WERI-Rb-1 (cell line): ENCODE data around the gene WNK3.

Experiments used
- DNase-seq: peaks from one replicate; pipeline ENCODE4 v3.0.0-alpha.2; 2020
- H3K27ac ChIP-seq: fragments of 250-450 bp; sonication (Bioruptor Pico); 2 replicates; pipeline ENCODE4 v1.5.1; 2020; ENCODE audit warnings: mild to moderate bottlenecking, moderate library complexity
- H3K27me3 ChIP-seq: fragments of 250-450 bp; sonication (Bioruptor Pico); 2 replicates; pipeline ENCODE4 v1.5.1; 2021; ENCODE audit warnings: mild to moderate bottlenecking, low read depth, moderate library complexity; ENCODE audit not compliant: insufficient read depth, severe bottlenecking
- H3K36me3 ChIP-seq: fragments of 250-450 bp; sonication (Bioruptor Pico); 2 replicates; pipeline ENCODE4 v1.5.1; 2020; ENCODE audit warnings: mild to moderate bottlenecking, moderate library complexity
- H3K4me3 ChIP-seq: 2 replicates; pipeline ENCODE4 v1.5.1; 2011; ENCODE audit warnings: low read depth, mild to moderate bottlenecking, control low read depth, low read length
- H3K9me3 ChIP-seq: fragments of 250-450 bp; sonication (Bioruptor Pico); 2 replicates; pipeline ENCODE4 v1.5.1; 2021; ENCODE audit warnings: mild to moderate bottlenecking, moderate library complexity; ENCODE audit not compliant: severe bottlenecking
- CTCF ChIP-seq: IDR thresholded peaks from 2 replicates; pipeline ENCODE4 v1.5.1; 2011; ENCODE audit warnings: low read depth, mild to moderate bottlenecking, control low read depth, inconsistent platforms, low read length

The WNK3 gene

GRCh38 chrX:54281676-54282075 lies 76.2 kb downstream of the WNK3 start:
- no peak overlapping the region for H3K27ac ChIP-seq
- H3K4me3 ChIP-seq, result no peak overlapping the region
- no peak for DNase-seq
- H3K9me3 ChIP-seq, result no peaks in the 10 kb centered on the region
- no peak for TF ChIP-seq CTCF
- H3K27me3 ChIP-seq, result no peaks in the 10 kb centered on the region
- H3K36me3 ChIP-seq, result no peaks in the 10 kb centered on the region

- no peak for DNase-seq
- Histone ChIP-seq H3K27ac (no peak overlapping the region), H3K4me3 (no peak overlapping the region), H3K9me3 (no peaks in the 10 kb centered on the region), H3K27me3 (no peaks in the 10 kb centered on the region), H3K36me3 (no peaks in the 10 kb centered on the region)
- TF ChIP-seq CTCF, result no peak
Observed at GRCh38 chrX:54280466-54280865, 77.4 kb downstream of the WNK3 start.

GRCh38 chrX:54271664-54272063 lies 86.2 kb downstream of the WNK3 start:
- no peaks in the 10 kb centered on the region for H3K27me3 ChIP-seq
- no peaks in the 10 kb centered on the region for H3K9me3 ChIP-seq
- no peaks in the 10 kb centered on the region for H3K36me3 ChIP-seq
- H3K4me3 ChIP-seq, result no peak overlapping the region
- no peak for DNase-seq
- TF ChIP-seq CTCF, result no peak
- no peak overlapping the region for H3K27ac ChIP-seq

- no peaks in the 10 kb centered on the region for H3K9me3 ChIP-seq
- DNase-seq, result no peak
- H3K4me3 ChIP-seq, result no peak overlapping the region
- H3K36me3 ChIP-seq, result peaks cover 3% of the 10 kb centered on the region; the same call in 1 of the 2 replicates
- no peak overlapping the region for H3K27ac ChIP-seq
- H3K27me3 ChIP-seq, result no peaks in the 10 kb centered on the region
- TF ChIP-seq CTCF, result 0 out of 2 replicates have a peak, but pooled peaks have one; percentile 3
Observed at GRCh38 chrX:54248309-54248708, 109.5 kb downstream of the WNK3 start.

- no peak overlapping the region for H3K27ac ChIP-seq
- H3K36me3 ChIP-seq, result peaks cover 3% of the 10 kb centered on the region; the same call in 1 of the 2 replicates
- DNase-seq, result no peak
- H3K4me3 ChIP-seq, result no peak overlapping the region
- TF ChIP-seq CTCF, result no peak
- H3K9me3 ChIP-seq, result no peaks in the 10 kb centered on the region
- no peaks in the 10 kb centered on the region for H3K27me3 ChIP-seq
Observed at GRCh38 chrX:54246866-54247265, 111.0 kb downstream of the WNK3 start.

- DNase-seq, result no peak
- Histone ChIP-seq H3K36me3 (no peaks in the 10 kb centered on the region), H3K27ac (no peak overlapping the region), H3K9me3 (no peaks in the 10 kb centered on the region), H3K4me3 (no peak overlapping the region), H3K27me3 (no peaks in the 10 kb centered on the region)
- TF ChIP-seq CTCF, result no peak
Observed at GRCh38 chrX:54238588-54238987, 119.3 kb downstream of the WNK3 start.
